Esophagus (tissue), 2 donors: ENCODE measurements around the gene HACE1. TPM values are rescaled to one million over a fixed set of nuclear protein-coding genes. Genes with fewer than 3 reads are reported as not detected.
"Not testable (repeated sequence)": the region's sequence is repeated elsewhere in the genome, so short reads cannot be mapped to it uniquely, and the experiment has no call there.

Experiments used
- H3K27ac ChIP-seq, 2 donors: one replicate each; pipeline ENCODE4 v1.5.1; 2013; ENCODE audit warnings: low read depth in 2 of 2, mild to moderate bottlenecking in 2 of 2, inconsistent platforms in 1 of 2, low read length in 1 of 2, moderate library complexity in 1 of 2
- H3K27me3 ChIP-seq, 2 donors: one replicate each; pipeline ENCODE4 v1.6.1; 2013; ENCODE audit warnings: low read length in 2 of 2, control low read depth in 1 of 2, mild to moderate bottlenecking in 1 of 2; ENCODE audit not compliant: insufficient read depth in 2 of 2, control insufficient read depth in 1 of 2
- H3K36me3 ChIP-seq, 2 donors: one replicate each; pipeline ENCODE4 v1.6.1; 2013; ENCODE audit warnings: low read length in 1 of 2; ENCODE audit not compliant: control insufficient read depth in 2 of 2, insufficient read depth in 2 of 2
- H3K4me1 ChIP-seq, 2 donors: one replicate each; pipeline ENCODE4 v1.6.1; 2013; ENCODE audit warnings: low read length in 1 of 2; ENCODE audit not compliant: control insufficient read depth in 2 of 2, insufficient read depth in 2 of 2
- H3K4me3 ChIP-seq, 2 donors: one replicate each; pipeline ENCODE4 v1.5.1; 2013; ENCODE audit warnings: low read length in 2 of 2, mild to moderate bottlenecking in 2 of 2, low read depth in 1 of 2, moderate library complexity in 1 of 2
- H3K9me3 ChIP-seq, 2 donors: one replicate each; pipeline ENCODE4 v1.6.1; 2013; ENCODE audit warnings: mild to moderate bottlenecking in 2 of 2, low read depth in 1 of 2, low read length in 1 of 2, moderate library complexity in 1 of 2; ENCODE audit not compliant: control insufficient read depth in 2 of 2, insufficient read depth in 1 of 2
- WGBS, 2 donors: extraction: QIAGEN DNeasy Blood & Tissue Kit; methylation state at CpG; one replicate each; pipeline ENCODE4 v1.1.7; 2013; 5-methylcytosine and 5-hydroxymethylcytosine counted together
- polyA plus RNA-seq, 2 donors: library from polyadenylated mRNA; stranded (reverse); fragments of 200-250 nt; gene quantifications; one replicate each; pipeline ENCODE4 v1.2.3, GENCODE V29; 2013
- donor health status: healthy with polysubstance abuse.
- donor health status: Bipolar disorder and iron deficiency.

Gene HACE1
- polyA plus RNA-seq, 2 donors, result 6.4 to 8.6 TPM

DNA sequence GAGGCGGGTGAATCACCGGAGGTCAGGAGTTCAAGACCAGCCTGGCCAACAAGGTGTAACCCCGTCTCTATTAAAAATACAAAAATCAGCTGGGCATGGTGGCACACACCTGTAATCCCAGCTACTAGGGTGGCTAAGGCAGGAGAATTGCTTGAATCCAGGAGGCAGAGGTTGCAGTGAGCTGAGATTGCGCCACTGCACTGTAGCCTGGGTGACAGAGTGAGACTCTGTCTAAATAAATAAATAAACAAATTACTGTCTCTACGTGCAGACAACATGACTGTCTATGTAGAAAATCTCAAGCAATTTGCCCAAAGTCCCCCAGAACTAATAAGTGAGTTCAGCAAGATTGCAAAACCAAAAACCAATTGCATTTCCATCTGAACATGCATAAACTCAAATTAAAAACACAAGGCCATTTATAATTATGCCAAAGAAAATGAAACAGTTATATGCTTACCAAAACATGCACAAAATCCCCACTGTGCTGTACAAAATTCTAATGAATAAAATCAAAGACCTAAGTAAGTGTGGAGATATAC, 23.2 kb downstream of the HACE1 start:
- H3K4me1 ChIP-seq, H3K27me3 ChIP-seq, H3K9me3 ChIP-seq, H3K36me3 ChIP-seq, H3K27ac ChIP-seq, H3K4me3 ChIP-seq: not testable (repeated sequence)
- 92 to 96% methylated on average over 5 of the region's 5 CpGs for WGBS, 2 donors

DNA sequence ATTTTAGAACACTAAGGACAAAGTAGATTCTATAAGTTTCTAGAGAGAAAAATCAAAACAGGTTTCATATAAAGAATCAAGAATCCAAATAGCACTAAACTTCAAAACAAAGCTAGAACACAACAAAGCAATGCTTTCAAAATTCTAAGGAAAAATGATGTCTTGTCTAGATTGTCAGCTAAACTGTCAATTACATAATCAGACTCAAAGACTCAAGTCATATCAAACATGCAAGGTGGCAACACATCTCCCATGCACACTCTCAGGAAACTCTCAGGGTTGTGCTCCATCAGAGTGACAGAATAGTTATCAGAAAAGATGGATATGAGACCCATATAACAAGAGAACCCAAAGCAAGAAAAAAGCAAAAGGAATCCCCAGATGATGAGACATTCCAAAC, 23.9 kb downstream of the HACE1 start:
- no peaks in the 10 kb centered on the region for H3K9me3 ChIP-seq
- no peak overlapping the region for H3K4me3 ChIP-seq
- H3K27me3 ChIP-seq, result no peaks in the 10 kb centered on the region
- no peaks in the 10 kb centered on the region for H3K4me1 ChIP-seq
- H3K36me3 ChIP-seq, result peaks cover 0 to 3% of the 10 kb centered on the region in 2 donors
- no peak overlapping the region for H3K27ac ChIP-seq

DNA sequence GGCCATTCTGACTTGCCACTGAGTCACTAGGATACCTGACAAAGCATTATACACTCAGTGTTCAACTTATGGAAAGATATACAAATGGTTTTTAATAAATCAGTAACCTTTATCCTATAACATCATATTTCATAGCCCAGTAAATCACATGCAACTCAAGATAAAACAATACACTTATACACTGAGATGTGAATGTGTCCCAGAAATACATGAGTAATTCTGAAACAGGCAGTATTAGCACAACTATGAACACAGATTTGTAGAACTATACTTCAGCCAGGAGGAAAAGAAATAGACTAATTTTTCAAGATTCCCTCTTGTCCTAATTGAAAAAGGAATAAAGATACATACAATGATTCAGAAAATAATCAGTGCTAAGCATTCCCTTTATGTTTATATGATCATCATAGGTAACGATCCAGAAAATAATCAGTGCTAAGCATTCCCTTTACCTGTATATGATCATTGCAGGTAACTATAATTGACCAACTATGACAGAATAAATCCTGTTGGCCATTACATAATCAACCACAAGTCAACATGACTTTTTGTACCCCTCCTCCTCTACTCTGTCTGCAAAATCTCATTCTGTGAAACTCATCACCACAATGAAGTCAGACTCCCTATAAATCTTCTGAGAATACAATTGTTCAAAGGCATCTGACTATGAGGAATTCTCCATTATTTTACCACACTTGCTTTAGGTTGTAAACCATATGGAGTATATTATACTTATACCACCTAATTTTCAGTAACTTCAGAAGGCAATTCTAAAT, 30.3 kb downstream of the HACE1 start:
- Histone ChIP-seq H3K9me3 (no peaks in the 10 kb centered on the region), H3K4me1 (no peaks in the 10 kb centered on the region), H3K4me3 (no peak overlapping the region), H3K27me3 (no peaks in the 10 kb centered on the region), H3K27ac (no peak overlapping the region), H3K36me3 (peaks cover 0 to 5% of the 10 kb centered on the region in 2 donors)
- WGBS, 2 donors, result 94 to 96% methylated on average over 1 of the region's 1 CpG

DNA sequence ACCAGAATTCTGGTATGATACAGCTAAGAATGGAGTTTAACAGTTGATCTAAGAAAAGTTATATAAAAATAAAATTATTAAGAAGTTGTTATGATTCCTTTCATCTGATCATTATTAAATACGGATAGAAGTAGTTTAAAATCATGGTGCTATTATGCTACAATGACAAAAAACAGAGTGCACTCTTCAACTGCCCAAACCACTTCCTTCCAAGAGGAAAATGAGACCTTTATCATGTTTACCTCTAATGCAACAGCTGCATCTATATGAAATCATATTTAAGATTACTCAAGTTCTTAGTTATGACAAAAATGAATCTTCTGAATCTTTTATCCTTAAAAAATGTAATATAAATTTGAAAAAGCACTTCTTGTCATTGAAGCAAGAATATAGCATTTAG, 31.2 kb downstream of the HACE1 start:
- H3K36me3 ChIP-seq, result peaks cover 0 to 5% of the 10 kb centered on the region in 2 donors
- H3K27ac ChIP-seq, result no peak overlapping the region
- H3K27me3 ChIP-seq, result no peaks in the 10 kb centered on the region
- WGBS, 2 donors, result 67 to 72% methylated on average over 1 of the region's 1 CpG
- H3K9me3 ChIP-seq, result no peaks in the 10 kb centered on the region
- H3K4me3 ChIP-seq, result no peak overlapping the region
- no peaks in the 10 kb centered on the region for H3K4me1 ChIP-seq

DNA sequence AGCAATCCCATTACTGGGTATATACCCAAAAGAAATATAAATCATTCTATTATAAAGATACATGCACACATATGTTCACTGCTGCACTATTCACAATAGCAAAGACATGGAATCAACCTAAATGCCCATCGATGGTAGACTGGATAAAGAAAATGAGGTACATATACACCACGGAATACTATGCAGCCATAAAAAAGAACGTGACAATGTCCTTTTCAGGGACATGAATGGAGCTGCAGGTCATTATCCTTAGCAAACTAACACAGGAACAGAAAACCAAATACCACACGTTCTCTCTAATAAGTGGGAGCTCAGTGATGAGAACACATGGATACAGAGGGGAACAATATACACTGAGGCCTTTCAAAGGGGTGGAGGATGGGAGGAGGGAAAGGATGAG, 38.9 kb downstream of the HACE1 start:
- WGBS, 2 donors, result 97% methylated on average over 4 of the region's 4 CpGs
- H3K27me3 ChIP-seq, H3K4me3 ChIP-seq, H3K27ac ChIP-seq, H3K4me1 ChIP-seq, H3K36me3 ChIP-seq, H3K9me3 ChIP-seq: not testable (repeated sequence)

DNA sequence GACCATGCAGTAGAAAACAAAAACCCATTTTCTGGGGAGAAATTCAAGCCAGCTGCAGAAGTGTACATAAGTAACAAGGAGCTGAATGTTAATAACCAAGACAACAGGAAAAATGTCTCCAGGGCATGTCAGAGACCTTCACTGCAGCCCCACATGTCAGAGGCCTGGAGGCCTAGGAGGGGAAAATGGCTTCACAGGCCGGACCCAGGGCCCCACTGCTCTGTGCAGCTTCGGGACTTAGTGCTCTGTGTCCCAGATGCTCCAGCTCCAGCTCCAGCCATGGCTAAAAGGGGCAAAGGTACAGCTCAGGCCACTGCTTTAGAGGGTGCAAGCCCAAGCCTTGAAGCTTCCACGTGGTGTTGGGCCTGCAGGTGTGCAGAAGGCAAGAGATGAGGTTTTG, 43.6 kb downstream of the HACE1 start:
- Histone ChIP-seq H3K4me1 (no peaks in the 10 kb centered on the region), H3K27me3 (no peaks in the 10 kb centered on the region), H3K27ac (no peak overlapping the region), H3K9me3 (no peaks in the 10 kb centered on the region), H3K36me3 (no peaks in the 10 kb centered on the region), H3K4me3 (no peak overlapping the region)
- 89 to 94% methylated on average over 3 of the region's 3 CpGs for WGBS, 2 donors

DNA sequence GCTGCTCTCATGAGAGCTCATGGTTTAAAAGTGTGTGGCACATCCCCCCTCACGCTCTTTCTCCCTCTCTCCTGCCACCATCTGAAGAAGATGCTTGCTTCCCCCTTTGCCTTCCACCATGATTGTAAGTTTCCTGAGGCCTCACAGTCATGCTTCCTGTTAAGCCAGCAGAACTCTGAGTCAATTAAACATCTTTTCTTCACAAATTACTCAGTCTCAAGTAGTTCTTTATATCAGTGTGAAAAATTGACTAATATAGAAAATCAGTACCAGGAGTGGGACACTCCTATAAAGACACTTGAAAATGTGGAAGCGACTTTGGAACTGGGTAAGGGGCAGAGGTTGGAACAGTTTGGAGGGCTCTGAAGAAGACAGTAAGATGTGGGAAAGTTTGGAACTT, 45.0 kb downstream of the HACE1 start:
- WGBS, 2 donors, result 97 to 98% methylated on average over 2 of the region's 2 CpGs
- Histone ChIP-seq H3K27ac (no peak overlapping the region), H3K9me3 (no peaks in the 10 kb centered on the region), H3K4me3 (no peak overlapping the region), H3K36me3 (no peaks in the 10 kb centered on the region), H3K4me1 (no peaks in the 10 kb centered on the region), H3K27me3 (no peaks in the 10 kb centered on the region)

DNA sequence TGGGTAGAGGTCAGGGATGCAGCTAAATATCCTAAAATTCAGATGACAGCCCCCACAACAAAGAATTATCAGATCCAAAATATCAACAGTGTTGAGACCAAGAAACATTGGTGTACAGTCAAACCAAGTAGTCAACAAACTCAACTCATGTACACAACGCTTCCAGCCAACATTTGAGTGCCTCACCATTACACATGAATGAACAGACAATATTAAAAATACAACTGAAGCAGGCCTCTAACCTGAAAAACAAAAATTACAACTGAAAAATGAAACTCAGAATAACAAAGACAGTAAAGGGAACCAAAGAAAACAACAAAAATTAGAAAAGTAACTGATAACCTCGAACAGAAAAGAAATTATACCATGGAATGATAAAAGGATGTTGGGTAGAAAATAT, 46.2 kb downstream of the HACE1 start:
- H3K36me3 ChIP-seq, result no peaks in the 10 kb centered on the region
- no peaks in the 10 kb centered on the region for H3K27me3 ChIP-seq
- 95% methylated on average over 2 of the region's 2 CpGs for WGBS, 2 donors
- no peaks in the 10 kb centered on the region for H3K4me1 ChIP-seq
- no peak overlapping the region for H3K4me3 ChIP-seq
- no peak overlapping the region for H3K27ac ChIP-seq
- no peaks in the 10 kb centered on the region for H3K9me3 ChIP-seq

DNA sequence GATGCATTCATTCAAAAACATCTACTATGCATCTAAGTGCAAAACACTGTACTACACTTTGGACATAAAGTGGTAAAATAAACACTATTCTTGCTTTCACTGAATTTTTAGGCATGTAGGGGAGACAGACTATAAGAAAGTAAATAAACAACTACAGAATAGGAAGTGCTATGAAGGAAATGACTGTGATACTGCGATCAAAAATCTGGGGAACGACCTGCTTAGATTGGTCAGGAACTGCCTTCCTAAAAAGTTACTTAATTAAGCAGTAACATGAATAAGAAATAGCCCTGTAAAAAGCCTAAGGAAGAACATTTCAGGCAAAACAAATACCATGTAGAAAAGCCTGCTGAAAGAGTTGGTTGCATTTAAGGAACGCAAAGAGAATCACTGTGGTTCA, 50.6 kb downstream of the HACE1 start:
- no peak overlapping the region for H3K27ac ChIP-seq
- no peaks in the 10 kb centered on the region for H3K36me3 ChIP-seq
- H3K4me1 ChIP-seq, result no peaks in the 10 kb centered on the region
- H3K4me3 ChIP-seq, result no peak overlapping the region
- 86 to 89% methylated on average over 3 of the region's 3 CpGs for WGBS, 2 donors
- no peaks in the 10 kb centered on the region for H3K9me3 ChIP-seq
- no peaks in the 10 kb centered on the region for H3K27me3 ChIP-seq

DNA sequence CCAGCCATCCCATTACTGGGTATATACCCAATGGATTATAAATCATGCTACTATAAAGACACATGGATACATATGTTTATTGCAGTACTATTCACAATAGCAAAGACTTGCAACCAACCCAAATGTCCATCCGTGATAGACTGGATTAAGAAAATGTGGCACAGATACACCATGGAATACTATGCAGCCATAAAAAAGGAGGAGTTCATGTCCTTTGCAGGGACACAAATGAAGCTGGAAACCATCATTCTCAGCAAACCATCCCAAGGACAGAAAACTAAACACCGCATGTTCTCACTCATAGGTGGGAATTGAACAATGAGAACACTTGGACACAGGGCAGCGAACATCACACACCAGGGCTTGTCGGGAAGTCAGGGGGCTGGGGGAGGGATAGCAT, 54.4 kb downstream of the HACE1 start:
- H3K4me3 ChIP-seq, H3K9me3 ChIP-seq, H3K36me3 ChIP-seq, H3K4me1 ChIP-seq, H3K27me3 ChIP-seq, H3K27ac ChIP-seq: not testable (repeated sequence)
- 99 to 100% methylated on average over 4 of the region's 4 CpGs for WGBS, 2 donors
